ENCODE results near the gene ANKS3.
"Not testable (repeated sequence)": the region's sequence is repeated elsewhere in the genome, so short reads cannot be mapped to it uniquely, and the experiment has no call there.

ANKS3 gene

DNA sequence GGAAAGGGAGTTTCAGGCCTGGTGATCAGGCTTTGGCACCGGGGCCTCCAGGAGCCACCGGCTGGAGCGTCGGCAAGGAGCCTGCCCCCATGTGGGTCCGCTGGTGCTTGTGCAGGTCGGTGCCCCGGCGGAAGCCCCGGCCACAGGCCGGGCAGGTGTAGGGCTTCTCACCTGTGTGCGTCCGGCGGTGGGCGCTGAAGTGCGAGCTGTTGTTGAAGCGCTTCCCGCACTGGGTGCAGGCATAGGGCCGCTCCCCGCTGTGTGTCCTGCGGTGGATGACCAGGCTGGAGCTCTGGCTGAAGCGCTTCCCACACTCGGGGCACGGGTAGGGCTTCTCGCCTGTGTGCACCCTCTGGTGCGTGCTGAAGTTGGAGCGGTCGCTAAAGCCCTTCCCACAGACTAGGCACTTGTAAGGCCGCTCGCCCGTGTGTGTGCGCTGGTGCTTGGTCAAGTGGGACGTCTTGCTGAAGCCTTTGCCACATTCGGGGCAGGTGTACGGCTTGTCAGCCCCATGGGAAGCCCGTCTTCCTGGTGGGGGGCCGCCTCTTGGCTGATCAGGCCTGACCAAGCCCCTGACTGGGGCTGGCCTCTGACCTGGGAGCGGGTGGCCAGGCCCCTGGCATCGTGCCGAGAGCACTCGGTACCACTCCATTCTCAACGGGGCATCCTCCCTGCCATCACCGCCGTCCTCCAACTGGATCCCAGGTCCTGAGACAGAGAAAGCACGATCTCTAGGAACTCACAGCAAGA is 18.5 kb upstream of the ANKS3 start:
- DNase-seq = no peak

DNA sequence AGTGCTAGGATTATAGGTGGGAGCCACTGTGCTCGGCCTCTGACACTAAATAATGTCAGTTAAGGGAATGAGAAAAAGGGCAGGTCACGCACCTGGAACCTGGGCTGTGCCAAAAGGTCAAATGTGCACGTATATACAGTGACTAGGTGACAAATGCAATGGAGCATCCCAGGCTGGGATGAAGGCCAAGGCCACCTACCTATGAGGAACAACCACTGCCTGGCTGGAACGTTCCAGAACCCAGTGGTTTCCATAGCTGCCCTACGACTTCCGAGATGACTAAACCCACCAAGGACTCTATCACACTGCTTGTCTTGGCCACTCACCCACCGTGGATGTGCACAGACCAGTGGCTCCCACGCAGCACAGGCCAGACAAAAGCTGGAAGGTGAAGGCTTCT is 16.8 kb upstream of the ANKS3 start:
- DNase-seq = no peak

DNA sequence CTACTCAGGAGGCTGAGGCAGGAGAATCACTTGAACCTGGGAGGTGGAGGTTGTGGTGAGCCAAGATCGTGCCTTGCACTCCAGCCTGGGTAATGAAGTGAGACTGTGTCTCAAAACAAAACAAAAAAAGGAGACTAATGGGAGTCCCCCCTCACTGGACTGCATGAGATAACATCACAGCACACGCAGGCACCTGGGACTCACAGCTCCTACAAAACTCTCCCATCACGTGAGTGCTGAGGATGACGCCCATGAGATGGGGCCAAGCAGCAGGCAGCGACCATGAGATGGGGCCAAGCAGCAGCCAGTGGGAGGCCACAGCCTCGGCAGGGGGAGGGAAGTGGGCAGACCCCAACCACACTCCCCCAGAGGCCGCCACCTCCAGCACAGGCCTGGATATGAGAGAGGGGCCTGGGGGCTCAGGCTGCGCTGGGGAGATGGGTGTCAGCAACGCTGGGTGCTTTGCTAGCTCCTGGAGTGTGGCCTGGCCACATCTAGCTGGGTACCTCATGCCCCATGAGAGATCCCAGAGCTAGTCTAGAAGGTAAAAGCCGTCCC is 15.7 kb upstream of the ANKS3 start:
- DNase-seq = no peak

DNA sequence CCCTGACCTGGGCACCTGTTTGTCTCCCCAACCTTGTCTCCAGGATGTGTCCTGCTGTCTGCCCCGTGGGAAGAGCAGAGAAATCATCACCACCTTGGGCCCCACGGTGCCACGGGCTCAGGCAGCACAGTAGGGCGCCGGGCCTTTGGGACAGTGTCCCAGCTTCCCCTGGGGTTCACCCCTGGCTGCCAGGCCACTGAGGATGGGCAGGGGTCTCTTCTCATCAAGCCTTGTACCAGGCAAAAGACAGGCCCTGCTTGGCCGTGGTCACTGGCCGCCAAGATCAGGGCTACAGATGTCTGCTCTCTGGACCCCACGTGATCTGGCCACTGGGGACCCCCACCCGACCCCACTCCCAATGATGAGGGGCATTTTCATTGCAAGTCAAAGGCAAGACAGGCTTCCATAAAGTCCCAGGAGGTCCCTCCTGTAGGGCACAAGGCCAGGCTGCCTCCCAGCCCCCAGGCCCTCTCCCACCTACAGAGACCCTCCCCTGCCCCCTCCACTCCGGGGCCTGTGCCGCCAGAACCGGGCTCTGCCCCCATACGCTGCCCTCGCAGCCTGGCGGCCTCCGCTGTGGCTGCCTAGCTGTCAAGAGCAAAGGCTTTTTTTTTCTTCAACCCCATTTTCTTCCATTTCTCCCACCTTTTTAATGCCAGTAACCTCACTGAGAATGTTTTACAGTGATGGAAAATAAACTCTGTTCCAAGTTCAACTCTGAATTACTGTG is 14.8 kb upstream of the ANKS3 start:
- DNase-seq = no peak

DNA sequence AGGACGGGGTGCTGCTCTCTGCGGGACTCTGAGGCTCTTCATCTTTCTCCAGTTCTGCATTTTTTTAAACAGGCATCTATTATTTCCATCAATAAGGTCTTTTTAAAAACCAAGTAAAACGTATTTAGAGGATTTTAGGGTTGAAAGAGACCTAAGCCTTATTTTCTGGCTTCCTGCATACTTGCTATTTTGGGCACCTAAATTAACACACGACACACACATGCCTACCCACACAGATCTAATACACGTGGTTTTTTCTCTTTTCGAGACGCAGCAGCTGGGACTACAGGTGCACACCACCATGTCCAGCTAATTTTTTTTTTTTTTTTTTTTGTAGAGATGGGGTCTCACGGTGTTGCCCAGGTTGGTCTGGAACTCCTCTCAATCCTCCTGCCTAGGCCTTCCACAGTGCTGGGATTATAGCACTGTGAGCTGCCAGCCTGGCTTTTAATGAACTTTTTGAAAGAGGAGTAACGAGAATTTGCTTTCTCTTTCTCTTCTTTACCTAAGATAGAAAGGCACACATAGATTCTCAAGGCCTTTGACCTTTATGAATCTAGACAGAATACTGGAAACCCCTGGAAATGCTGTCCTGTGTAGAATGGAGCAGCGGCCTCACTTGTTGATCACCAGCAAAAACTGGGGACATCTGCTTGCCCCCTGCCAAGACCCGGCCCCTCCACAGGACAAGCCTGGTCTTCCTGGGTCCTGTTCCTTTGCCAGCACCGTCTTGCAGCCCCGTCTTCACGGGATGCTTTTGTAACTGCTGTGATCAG is 14.0 kb upstream of the ANKS3 start:
- no peak for DNase-seq

DNA sequence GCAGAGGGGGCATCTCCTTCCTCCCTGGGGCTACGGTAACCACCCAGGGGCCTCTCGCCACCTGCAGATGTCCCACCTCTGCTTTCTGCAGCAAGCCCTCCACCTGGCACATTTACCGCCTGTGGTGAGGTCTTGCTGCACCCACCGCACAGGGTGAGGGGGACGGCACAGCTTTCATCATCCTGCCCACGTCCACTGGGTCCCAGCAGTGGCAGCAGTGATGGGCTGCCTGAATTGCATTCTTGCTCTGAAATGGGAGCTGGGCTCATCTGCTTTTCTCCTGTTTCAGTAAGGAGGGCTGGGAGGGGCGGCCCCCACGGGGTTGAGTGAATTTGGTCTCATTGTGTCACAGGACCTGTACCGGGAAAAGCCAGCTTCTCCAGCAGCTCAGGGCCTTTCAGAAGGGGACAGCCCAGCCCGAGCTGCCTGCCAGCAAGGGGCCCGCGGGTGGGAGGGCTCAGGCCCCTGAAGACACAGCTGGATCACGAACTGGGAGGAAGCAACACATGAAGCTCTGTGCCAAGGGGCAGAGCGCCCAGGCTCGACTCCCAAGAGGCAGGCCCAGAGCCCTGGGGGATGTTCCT is 13.0 kb upstream of the ANKS3 start:
- DNase-seq = no peak

DNA sequence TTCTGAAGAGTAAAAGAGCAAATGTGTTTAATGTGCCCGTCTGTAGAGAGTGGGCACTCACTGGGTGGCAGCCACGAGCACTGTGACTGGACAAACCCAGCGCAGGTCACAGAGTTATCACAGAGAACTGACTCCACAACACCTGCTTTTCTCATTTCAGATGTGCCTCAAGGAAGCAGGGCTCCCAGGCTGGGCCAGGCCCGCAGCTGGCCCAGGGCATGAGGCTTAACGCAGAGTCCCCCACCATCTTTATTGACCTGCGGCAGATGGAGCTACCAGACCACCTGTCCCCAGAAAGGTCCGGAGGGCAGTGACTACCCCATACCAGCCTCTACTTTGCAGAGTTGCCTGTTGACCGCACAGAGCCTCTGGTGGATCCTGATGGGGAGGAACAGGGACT is 12.1 kb upstream of the ANKS3 start:
- DNase-seq = no peak

DNA sequence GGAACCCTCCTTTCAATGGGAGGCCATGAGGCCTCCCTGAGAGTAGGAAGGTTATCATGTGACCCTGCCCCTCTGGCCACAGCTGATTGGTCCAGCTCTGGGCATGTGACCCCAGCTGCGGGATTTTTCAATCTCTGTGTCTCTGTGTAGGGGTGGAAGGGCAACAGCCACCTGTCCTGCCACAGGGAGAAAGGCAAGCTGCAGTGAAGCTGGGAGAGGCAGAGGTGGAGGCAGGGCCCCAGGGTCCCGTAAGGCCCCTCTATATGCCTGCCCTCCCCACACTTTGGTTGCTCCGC is 11.2 kb upstream of the ANKS3 start:
- DNase-seq = no peak

DNA sequence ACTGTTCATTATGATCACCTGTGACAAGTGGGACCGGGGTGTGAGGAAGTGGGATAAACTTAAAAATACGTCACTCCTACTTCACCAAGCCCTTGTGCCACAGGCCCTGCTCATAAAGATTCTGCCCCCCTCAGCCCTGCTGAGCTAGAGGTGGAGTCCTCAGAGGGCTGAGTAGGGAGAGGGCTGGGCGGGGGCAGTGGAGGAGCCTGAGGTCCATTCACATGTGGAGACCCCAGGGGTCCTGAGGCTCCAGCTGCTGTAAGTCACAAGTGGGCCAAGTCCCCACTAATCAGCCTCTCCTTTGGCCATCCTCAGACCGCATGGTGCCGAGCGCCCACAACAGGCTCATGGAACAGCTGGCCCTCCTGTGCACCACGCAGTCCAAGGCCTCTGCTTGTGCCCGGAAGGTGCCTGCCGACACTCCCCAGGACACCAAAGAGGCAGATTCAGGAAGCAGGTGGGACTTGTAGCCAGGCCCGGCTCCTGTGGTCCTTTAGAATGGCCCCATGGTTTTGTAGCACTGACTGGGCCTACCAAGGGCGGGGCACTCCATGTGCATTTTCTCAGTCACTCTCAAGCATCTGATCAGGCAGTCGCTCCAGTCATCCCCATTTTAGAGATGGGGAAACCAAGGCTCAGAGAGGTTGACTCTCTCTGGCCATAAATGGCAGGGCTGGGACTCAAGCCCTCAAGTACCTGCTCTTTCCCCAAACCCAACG is 10.6 kb upstream of the ANKS3 start:
- no peak for DNase-seq

DNA sequence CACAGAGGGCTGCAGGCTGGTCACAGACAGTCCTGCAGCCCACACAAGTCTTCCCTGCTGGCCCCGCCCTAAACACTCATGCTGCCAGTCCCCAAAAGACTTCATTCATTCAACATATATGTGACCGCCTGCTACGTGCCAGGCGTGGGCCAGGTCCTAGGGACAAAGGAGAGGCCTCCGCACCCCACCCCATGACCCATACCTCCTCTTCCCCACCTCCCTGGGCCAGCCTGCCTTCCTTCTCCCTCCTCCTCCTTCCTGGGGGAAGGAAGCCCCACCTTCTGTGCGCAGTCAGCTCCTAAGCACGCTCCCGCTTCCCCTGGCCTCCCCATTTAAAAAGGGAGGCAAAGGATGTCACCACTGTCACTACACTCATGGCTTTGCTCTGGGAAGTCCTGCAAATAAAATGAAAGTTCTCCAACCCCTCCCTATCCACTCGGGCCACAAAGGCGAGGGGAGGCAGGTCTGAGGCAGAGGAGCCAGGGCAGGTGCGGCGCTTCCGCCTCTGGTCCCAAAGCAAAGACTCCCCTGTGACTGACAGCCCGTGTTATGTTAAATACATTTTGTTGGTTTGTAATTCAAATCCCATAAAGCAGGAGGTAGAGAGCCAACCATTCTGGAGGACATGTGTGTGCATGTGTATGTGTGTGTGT is 9.3 kb upstream of the ANKS3 start:
- no peak for DNase-seq

DNA sequence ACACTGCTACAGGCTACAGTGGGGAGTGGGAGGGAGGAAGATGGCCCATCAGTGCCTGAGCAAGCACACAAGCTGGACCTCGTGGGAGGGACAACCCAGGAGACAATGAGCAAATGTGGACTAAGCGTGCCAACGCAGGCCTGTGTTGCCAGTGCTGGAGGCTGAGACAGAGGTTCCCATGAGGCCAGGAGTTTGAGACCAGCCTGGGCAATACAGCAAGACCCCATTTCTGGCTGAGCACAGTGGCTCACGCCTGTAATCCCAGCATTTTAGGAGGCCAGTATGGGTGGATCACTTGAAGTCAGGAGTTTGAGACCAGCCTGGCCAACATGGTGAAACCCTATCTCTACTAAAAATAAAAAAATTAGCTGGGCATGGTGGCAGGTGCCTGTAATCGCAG is 4.3 kb upstream of the ANKS3 start:
- not testable (repeated sequence) for DNase-seq

DNA sequence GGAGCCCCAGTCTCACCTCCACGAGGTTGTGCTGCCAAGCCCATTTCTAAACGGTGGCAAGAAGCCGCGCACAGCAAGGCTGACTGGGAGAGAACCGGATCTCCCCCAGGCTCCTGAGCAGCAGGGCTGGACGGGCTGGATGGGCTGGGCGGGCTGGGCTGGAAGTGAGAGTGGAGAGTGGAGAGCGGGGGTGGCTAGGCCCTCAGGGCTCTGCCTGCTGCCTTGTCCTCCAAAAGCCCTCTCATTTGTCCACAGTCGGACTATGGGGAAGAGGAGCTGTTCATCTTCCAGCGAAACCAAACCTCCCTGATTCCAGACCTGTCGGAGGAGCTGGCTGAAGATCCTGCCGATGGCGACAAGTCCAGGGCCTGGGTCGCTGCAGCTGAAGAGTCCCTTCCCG is 3.5 kb upstream of the ANKS3 start:
- no peak for DNase-seq

DNA sequence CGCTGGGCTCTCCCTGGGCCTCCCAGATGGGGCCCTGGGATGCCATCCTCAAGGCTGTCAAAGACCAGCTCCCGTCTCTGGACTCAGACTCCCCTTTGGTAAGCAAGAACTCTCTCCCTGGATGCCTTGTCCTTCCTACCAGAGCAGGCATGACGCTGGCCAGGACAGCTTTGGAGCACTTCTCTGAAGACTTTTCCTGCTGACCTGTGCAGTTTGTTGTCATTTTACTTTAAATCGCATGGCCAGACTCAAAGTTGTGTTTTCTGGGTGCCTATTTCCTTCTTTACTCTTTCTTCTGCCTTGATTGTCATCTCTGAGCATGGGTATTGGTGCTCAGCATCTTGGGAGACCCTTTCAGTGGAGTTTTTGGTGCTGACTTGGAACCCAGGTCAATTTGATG is 2.5 kb upstream of the ANKS3 start:
- no peak for DNase-seq

DNA sequence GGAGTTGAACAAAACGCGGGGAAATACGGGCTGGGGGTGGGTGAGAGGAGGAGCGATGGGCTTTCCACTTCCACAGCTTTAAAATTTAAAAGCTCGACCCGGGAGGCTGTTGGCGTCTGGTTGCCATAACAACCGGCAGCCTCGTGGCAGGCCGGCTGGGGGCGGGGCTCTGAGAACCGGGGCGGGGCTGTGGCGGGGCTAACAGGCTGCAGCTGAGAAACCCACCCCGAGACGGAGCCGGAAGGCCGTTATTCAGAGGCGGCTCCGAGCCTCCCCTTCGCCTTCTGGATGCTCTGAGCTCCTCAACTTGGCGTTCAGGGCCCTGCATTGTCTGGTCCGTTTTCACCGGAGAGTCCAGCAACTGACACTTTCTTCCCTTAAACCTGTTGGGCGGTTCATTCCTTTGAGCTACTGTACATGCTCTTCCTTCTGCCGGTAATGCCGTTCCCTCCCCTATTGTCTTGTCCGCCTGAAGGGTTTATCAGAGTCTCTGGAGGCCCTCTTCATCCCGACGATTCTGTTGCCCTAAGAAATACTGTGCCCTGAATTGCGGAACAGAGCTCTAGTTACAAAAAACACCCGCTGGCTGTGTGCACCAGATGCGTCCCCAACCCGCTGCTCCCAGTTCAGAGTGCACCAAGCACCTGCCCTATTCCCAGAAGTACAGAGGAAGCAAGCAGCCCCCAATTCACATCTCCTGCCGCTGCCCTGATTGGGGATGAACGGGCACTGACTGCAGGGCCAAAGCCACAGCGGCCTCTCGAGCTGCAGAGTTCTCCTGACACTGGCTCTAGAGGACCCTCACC is 862 bp upstream of the ANKS3 start:
- DNase-seq = peak; percentile 1

DNA sequence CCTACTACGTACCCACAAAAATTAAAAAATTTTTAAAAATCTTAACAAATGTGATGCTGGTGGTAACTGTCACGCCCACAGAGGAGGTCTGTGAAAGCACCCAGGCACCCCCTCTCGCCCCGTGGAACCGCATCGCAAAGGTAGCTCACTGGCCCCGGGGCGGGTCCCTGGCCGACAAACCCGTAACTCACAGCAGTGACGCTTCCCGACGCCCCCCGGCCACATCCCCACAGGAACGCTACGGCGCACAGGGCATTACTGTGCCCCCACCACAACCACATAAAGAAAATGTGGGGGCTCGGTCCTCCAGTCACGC is 366 bp downstream of the ANKS3 start:
- no peak for DNase-seq

DNA sequence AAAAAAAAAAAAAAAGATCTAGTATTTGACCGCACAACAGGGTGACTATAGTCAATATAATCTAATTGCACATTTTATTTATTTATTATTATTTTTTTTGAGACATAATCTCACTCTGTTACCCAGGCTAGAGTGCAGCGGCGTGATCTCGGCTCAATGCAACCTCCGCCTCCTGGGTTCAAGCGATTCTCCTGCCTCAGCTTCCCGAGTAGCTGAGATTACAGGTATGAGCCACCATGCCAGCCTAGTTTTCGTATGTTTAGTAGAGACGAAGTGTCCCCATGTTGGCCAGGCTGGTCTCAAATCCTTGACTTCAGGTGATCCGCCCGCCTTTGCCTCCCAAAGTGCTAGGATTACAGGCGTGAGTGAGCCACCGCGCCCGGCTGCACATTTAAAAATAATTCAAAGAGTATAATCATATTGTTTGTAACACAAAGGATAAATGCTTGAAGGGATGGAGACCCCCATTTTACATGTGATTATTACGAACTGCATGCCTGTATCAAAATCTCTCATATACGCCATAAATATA is 794 bp downstream of the ANKS3 start:
- no peak for DNase-seq

DNA sequence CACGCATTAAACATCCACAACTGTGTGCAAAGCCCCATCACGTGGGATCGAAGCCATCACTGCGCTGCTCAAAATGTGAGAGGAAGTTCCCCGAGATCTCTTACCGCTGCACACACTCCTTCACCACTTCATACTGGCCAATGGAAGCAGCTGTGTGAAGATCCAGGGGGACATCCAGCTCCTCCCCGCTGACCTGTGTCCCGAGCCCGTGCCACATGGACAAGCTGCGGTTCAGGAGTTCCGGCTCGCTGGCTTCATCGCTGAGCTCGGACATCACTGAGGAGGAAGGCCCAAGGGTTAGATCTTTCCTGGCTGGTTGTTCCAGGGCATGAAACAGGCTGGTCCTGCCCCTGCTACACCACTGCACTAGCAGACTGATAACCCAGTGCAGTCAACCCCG is 4.2 kb downstream of the ANKS3 start:
- no peak for DNase-seq

DNA sequence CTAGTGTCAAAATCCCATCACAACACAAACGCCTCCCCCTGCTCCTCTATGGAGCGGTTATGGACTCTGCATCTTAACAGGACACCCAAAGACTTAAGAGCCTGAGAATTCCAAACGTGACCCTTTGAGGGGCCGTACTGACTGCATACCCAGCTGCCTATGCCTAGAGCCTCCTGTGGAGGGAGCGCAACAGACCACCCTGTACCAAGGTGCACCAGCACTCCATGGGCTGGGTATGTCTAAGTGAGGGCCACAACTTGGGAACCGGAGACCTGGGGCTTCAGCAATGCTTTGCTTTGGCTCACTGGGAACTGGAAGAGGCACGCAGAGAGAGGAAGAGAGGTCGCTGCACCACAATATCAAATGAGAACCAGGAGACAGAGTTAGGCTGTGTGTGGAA is 5.4 kb downstream of the ANKS3 start:
- no peak for DNase-seq

DNA sequence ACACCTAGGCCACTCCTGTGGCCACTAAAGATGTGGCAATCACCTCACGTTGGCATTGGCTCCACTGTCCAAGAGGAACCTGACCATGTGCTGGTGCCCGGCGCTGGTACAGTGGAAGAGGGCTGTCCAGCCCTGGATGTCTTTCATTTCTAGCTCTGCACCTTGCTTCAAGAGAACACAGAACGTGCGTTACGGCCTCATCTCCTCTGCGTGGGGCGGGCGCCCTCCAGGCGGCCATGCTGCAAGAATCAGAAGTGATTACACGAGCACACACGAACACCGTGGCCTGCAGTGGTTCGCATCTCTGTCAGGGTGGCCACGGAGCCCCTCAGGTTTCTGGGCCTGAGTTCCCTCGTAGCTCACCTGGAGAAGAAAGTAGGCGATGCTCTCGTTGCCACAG is 7.5 kb downstream of the ANKS3 start:
- no peak for DNase-seq

DNA sequence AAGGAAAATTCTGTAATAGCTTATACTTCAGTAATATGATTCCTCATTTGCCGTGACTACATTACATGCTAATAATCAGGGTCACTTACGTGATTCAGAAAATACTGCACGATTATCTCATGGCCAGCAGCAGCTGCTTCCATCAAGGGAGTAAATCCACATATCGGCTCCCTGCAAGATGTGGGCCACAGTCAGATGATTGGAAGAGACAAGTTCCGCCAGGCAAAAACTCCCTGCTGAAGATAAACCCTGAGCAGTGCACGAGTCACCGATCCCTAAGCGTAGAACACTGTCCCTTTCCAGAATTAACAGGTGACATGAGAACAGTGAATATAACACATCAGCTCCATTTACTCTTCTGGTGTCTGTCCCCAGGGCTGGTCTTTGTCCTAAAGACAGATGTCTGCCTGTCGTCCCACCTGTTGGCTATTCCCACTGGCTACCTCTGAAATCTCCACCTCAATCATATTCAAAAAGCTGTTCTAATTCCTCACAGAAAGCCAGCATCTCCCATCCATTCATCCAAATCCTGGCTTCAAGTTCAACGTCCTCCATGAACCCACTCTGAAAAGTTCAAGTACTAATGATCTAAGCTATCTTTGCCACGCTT is 9.3 kb downstream of the ANKS3 start:
- DNase-seq = no peak

Measured in NCI-H2081 treated with DMSO at 0.1 percent for 48 hours (cell line).